OCI-LY7 (cell line): ENCODE measurements around the gene WASF3. TPM values are rescaled to one million over a fixed set of nuclear protein-coding genes. Genes with fewer than 3 reads are reported as not detected.

Experiments used
- BruUV-seq: library from RNA; stranded (reverse); fragments of 400-500 nt; replicated peaks from 2 replicates; lab custom pipeline; 2021; lab: Mats Ljungman, UMichigan
- CTCF ChIA-PET: fragments of 300-600 bp; sonication (Branson Sonifier 250); formaldehyde crosslinking; loops from one replicate; lab custom pipeline; 2022; ENCODE audit warnings: antibody characterized with exemption; ENCODE audit not compliant: unreplicated experiment; lab: Charles Lee
- POLR2A ChIA-PET: fragments of 300-600 bp; sonication (Branson Sonifier 250); formaldehyde crosslinking; loops from one replicate; lab custom pipeline; 2022; ENCODE audit warnings: antibody characterized with exemption; lab: Charles Lee
- DNase-seq: peaks from one replicate; pipeline ENCODE4 v3.0.0-alpha.2; 2015; ENCODE audit warnings: low spot score
- H2AFZ ChIP-seq: fragments of 200-600 bp; sonication (generic), shearing (Covaris generic); 2 replicates; pipeline ENCODE4 v1.6.1; 2014; ENCODE audit warnings: mild to moderate bottlenecking, antibody characterized with exemption, low read length, moderate library complexity
- H3K27ac ChIP-seq: fragments of 200-600 bp; sonication (generic); 2 replicates; pipeline ENCODE4 v1.5.1; 2014; ENCODE audit warnings: mixed run types, low read depth, mild to moderate bottlenecking, moderate library complexity, low read length, inconsistent platforms; ENCODE audit not compliant: poor library complexity, severe bottlenecking
- H3K36me3 ChIP-seq: fragments of 200-600 bp; sonication (generic); 2 replicates; pipeline ENCODE4 v1.6.1; 2014; ENCODE audit warnings: mild to moderate bottlenecking, antibody characterized with exemption, low read length, moderate library complexity, mixed read lengths; ENCODE audit not compliant: insufficient read depth
- H3K4me1 ChIP-seq: fragments of 200-600 bp; sonication (generic); 2 replicates; pipeline ENCODE4 v1.5.1; 2014; ENCODE audit warnings: mild to moderate bottlenecking, low read length; ENCODE audit not compliant: insufficient read depth, poor library complexity, severe bottlenecking
- H3K4me2 ChIP-seq: fragments of 200-600 bp; sonication (generic); 2 replicates; pipeline ENCODE4 v1.6.1; 2014; ENCODE audit warnings: mild to moderate bottlenecking, low read length
- H3K4me3 ChIP-seq: fragments of 200-600 bp; sonication (generic); 2 replicates; pipeline ENCODE4 v1.5.1; 2014; ENCODE audit warnings: mild to moderate bottlenecking, low read depth, low read length; ENCODE audit not compliant: poor library complexity, severe bottlenecking
- H3K79me2 ChIP-seq: fragments of 200-600 bp; sonication (generic); 2 replicates; pipeline ENCODE4 v1.6.1; 2016; ENCODE audit warnings: low read depth, mild to moderate bottlenecking, low read length, moderate library complexity, mixed read lengths; ENCODE audit not compliant: insufficient read depth
- H3K9me2 ChIP-seq: fragments of 200-600 bp; sonication (generic); 2 replicates; pipeline ENCODE4 v1.6.1; 2016; ENCODE audit warnings: mild to moderate bottlenecking, low read length, mixed read lengths; ENCODE audit not compliant: insufficient read depth
- H3K9me3 ChIP-seq: fragments of 200-600 bp; sonication (generic); 2 replicates; pipeline ENCODE4 v1.6.1; 2014; ENCODE audit warnings: mild to moderate bottlenecking, mixed run types, low read length, mixed read lengths
- H4K20me1 ChIP-seq: fragments of 200-600 bp; sonication (generic); 2 replicates; pipeline ENCODE4 v1.6.1; 2014; ENCODE audit warnings: mild to moderate bottlenecking, antibody characterized with exemption, low read length, moderate library complexity, mixed read lengths; ENCODE audit not compliant: insufficient read depth
- CTCF ChIP-seq: fragments of 200-600 bp; sonication (generic); conservative IDR thresholded peaks from 2 replicates; pipeline ENCODE4 v1.5.1; 2014; ENCODE audit warnings: mild to moderate bottlenecking, antibody characterized with exemption, low read length, moderate library complexity, mixed read lengths
- EZH2phosphoT487 ChIP-seq: fragments of 200-600 bp; sonication (generic); IDR thresholded peaks from 2 replicates; pipeline ENCODE4 v1.6.1; 2018; ENCODE audit warnings: low read depth, borderline replicate concordance, mild to moderate bottlenecking, mixed run types, antibody characterized with exemption, low read length, moderate library complexity, mixed read lengths
- intact Hi-C: fragments of 100-400 bp; cut with micrococcal nuclease; formaldehyde crosslinking; loops from one replicate; pipeline ENCODE4 v1.10.0; 2022; ENCODE audit not compliant: unreplicated experiment
- total RNA-seq, 2 experiments: library from RNA; depleted of rRNA in 1 of 2; stranded (reverse); fragments of >200 nt in 1 of 2; shearing (Covaris generic) in 1 of 2; gene quantifications; 2 replicates each; pipeline ENCODE4 v1.2.3, GENCODE V29; 2014 to 2022

WASF3 gene
- total RNA-seq, 2 experiments from 2014 or later: 0.17 to 0.19 TPM

DNA sequence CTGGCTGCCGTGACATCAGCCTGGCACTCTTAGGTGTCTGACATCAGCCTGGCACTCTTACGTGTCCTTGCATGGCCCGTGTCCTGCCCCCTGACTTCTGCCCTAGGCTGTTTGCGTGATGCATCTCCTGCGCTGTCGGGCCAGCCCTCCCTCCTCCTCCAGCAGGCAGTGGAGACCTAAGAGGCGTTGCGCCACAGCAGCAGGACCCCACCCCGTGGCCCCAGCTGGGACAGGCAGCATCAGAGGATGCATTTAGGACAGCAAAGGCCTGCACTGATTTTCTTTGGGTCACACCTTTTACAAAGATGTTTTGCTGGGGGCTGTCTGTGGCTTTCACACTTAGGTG lies 137.8 kb downstream of the WASF3 start:
- no peaks in the 10 kb centered on the region for H3K79me2 ChIP-seq
- no peak overlapping the region for H3K27ac ChIP-seq
- H4K20me1 ChIP-seq: no peaks in the 10 kb centered on the region
- no TSS peak for BruUV-seq
- ChIA-PET CTCF (interaction anchor here (0.8 kb wide), 1 partner anchor 92 kb away, joined by 3 read pairs; no protein-coding TSS in a partner anchor), POLR2A (interaction anchor here (0.6 to 0.7 kb wide), 2 partner anchors 11 to 101 kb away, joined by 3 to 4 read pairs; no protein-coding TSS in a partner anchor)
- H3K4me2 ChIP-seq: no peak overlapping the region
- intact Hi-C loops: loop anchor here (5.0 kb wide), 1 partner anchor 213 kb away; no protein-coding TSS in a partner anchor
- no peaks in the 10 kb centered on the region for H3K9me2 ChIP-seq
- no peak overlapping the region for H2AFZ ChIP-seq
- no peak overlapping the region for H3K4me3 ChIP-seq
- no peaks in the 10 kb centered on the region for H3K4me1 ChIP-seq
- H3K36me3 ChIP-seq: no peaks in the 10 kb centered on the region
- TF ChIP-seq CTCF (no peak), EZH2phosphoT487 (no peak)
- DNase-seq: no peak
- H3K9me3 ChIP-seq: peaks cover 11% of the 10 kb centered on the region; the same call in 1 of the 2 replicates

- Histone ChIP-seq H3K36me3 (no peaks in the 10 kb centered on the region), H3K9me3 (peaks cover 6% of the 10 kb centered on the region; the same call in 1 of the 2 replicates), H3K27ac (no peak overlapping the region), H2AFZ (no peak overlapping the region), H3K9me2 (no peaks in the 10 kb centered on the region), H3K4me3 (no peak overlapping the region), H4K20me1 (no peaks in the 10 kb centered on the region), H3K4me2 (no peak overlapping the region), H3K4me1 (no peaks in the 10 kb centered on the region), H3K79me2 (no peaks in the 10 kb centered on the region)
- ChIA-PET CTCF (no interaction called here), POLR2A (no interaction called here)
- no peak for DNase-seq
- TF ChIP-seq CTCF: no peak
- no peak for TF ChIP-seq EZH2phosphoT487
- BruUV-seq: no TSS peak
- intact Hi-C loops: loop anchor here (5.0 kb wide), 1 partner anchor 214 kb away; no protein-coding TSS in a partner anchor
Measured at GRCh38 chr13:26695891-26696311, 138.4 kb downstream of the WASF3 start.
